Keratinocyte (primary cell): Measurements from ENCODE around the gene FAM13A.

Experiments used
- CTCF ChIP-seq, 3 experiments: IDR thresholded peaks in 1 of 3; conservative IDR thresholded peaks in 1 of 3; optimal IDR thresholded peaks in 1 of 3; 2 replicates in 2 of 3; 3 replicates in 1 of 3; pipeline versions ENCODE3 to v1.5.1; 2011; ENCODE audit warnings: low read length in 3 of 3, mild to moderate bottlenecking in 3 of 3, moderate library complexity in 2 of 3, control low read depth in 1 of 3, inconsistent platforms in 1 of 3; ENCODE audit not compliant: insufficient read depth in 2 of 3; ENCODE audit errors: extremely low read depth in 1 of 3
- EZH2 ChIP-seq: IDR thresholded peaks from one replicate; pipeline ENCODE4 v1.6.1; 2012; ENCODE audit warnings: inconsistent platforms, mild to moderate bottlenecking, low read length, moderate library complexity

GRCh38 chr4:88971536-88971935, 85.4 kb downstream of the FAM13A start:
- TF ChIP-seq CTCF (optimal IDR thresholded peaks at IDR 0.05 in 1 of 3, IDR thresholded peaks at IDR 0.05 in 1 of 3, conservative IDR thresholded peaks at IDR 0.05 in 1 of 3; ENCODE audit: extremely low read depth in 1 of 3, insufficient read depth in 2 of 3, low read length in 3 of 3), result no peak
- no peak for TF ChIP-seq EZH2
